K562 (cell line): ENCODE data around the gene ANP32B. TPM values are rescaled to one million over a fixed set of nuclear protein-coding genes. Genes with fewer than 3 reads are reported as not detected.
A peak's percentile ranks its signal among the peaks of the same experiment; 100 is the strongest.
"Not testable (repeated sequence)": the region's sequence is repeated elsewhere in the genome, so short reads cannot be mapped to it uniquely, and the experiment has no call there.

Experiments used
- EP400 ChIP-seq: fragments of 450-650 bp; IDR thresholded peaks from 2 replicates; pipeline ENCODE4 v1.6.1; 2017; ENCODE audit warnings: antibody characterized with exemption, mild to moderate bottlenecking, moderate library complexity
- HDGF ChIP-seq: fragments of 450-650 bp; IDR thresholded peaks from 2 replicates; pipeline ENCODE4 v1.6.1; 2016
- LCOR ChIP-seq: sonication (generic); formaldehyde crosslinking; IDR thresholded peaks from 2 replicates; pipeline ENCODE4 v1.8.0; 2022; ENCODE audit warnings: mild to moderate bottlenecking, missing genetic modification reagents
- MCM7 ChIP-seq, 2 experiments: fragments of 450-650 bp; IDR thresholded peaks; 2 replicates each; pipeline ENCODE4 v1.6.1; 2016 to 2018
- MYNN ChIP-seq, 2 experiments: sonication (generic); formaldehyde crosslinking in 1 of 2; IDR thresholded peaks; 2 replicates each; pipeline versions ENCODE4 v1.5.0 to v1.6.1; 2016 to 2020; ENCODE audit warnings: antibody characterized with exemption in 1 of 2, missing genetic modification reagents in 1 of 2
- TCF7 ChIP-seq: sonication (generic); IDR thresholded peaks from 2 replicates; pipeline ENCODE4 v1.6.1; 2016; ENCODE audit warnings: antibody characterized with exemption, borderline replicate concordance
- TOE1 ChIP-seq, 2 experiments: fragments of 450-650 bp in 1 of 2; sonication (generic) in 1 of 2; formaldehyde crosslinking in 1 of 2; IDR thresholded peaks; 2 replicates each; pipeline versions ENCODE4 v1.7.1 to v1.8.0; 2016 to 2022; ENCODE audit warnings: borderline replicate concordance in 2 of 2, mild to moderate bottlenecking in 2 of 2, antibody characterized with exemption in 1 of 2, inconsistent platforms in 1 of 2, low read depth in 1 of 2, missing genetic modification reagents in 1 of 2, moderate library complexity in 1 of 2
- ZFX ChIP-seq: sonication (generic); formaldehyde crosslinking; IDR thresholded peaks from 2 replicates; pipeline ENCODE4 v1.8.0; 2022; ENCODE audit warnings: mild to moderate bottlenecking, missing genetic modification reagents, moderate library complexity
- ZZZ3 ChIP-seq: fragments of 450-650 bp; IDR thresholded peaks from 2 replicates; pipeline ENCODE4 v1.6.1; 2016; ENCODE audit warnings: antibody characterized with exemption, mild to moderate bottlenecking, moderate library complexity
- polyA plus RNA-seq, 8 experiments: library from polyadenylated mRNA; depleted of rRNA in 4 of 8; stranded (reverse) in 5 of 8; unstranded in 3 of 8; fragments of >200 nt; fragmentation: Nextera tagmentation in 2 of 8; fragmentation: Illumina TruSeq in 1 of 8; extraction: Ambion mirVana in 2 of 8; extraction: Trizol in 1 of 8; gene quantifications; 2 replicates each; pipeline versions ENCODE4 v1.2.1 to v1.2.3, GENCODE V29; 2011 to 2014; ENCODE audit warnings: inconsistent platforms in 1 of 8, missing spikeins in 1 of 8
- total RNA-seq, 7 experiments: library from RNA; depleted of rRNA in 6 of 7; stranded (reverse); fragments of >200 nt in 6 of 7; fragmentation: Illumina TruSeq in 2 of 7; extraction: Trizol in 2 of 7; gene quantifications; 2 replicates each; pipeline versions ENCODE4 v1.2.1 to v1.2.3, GENCODE V29; 2011 to 2021; ENCODE audit warnings: low replicate concordance in 1 of 7
- TF ChIP-seq, protein P1 (sequence below), 2 experiments: fragments of 450-650 bp; IDR thresholded peaks; 2 replicates each; pipeline ENCODE4 v1.6.1; 2016
- TF ChIP-seq, protein P2 (sequence below): fragments of 450-650 bp; IDR thresholded peaks from 2 replicates; pipeline ENCODE4 v1.6.1; 2016; ENCODE audit warnings: borderline replicate concordance
- TF ChIP-seq, protein P3 (sequence below): IDR thresholded peaks from 2 replicates; pipeline ENCODE4 v1.6.1; 2012; ENCODE audit warnings: low read depth, low read length, improper control_type of control experiment, borderline replicate concordance

Gene ANP32B
- total and polyA plus RNA-seq, 9 of the 15 experiments (the other 6 are each of a cell fraction or from before 2014, with no cell fraction given) = 68.9 to 815 (median 141) TPM

DNA sequence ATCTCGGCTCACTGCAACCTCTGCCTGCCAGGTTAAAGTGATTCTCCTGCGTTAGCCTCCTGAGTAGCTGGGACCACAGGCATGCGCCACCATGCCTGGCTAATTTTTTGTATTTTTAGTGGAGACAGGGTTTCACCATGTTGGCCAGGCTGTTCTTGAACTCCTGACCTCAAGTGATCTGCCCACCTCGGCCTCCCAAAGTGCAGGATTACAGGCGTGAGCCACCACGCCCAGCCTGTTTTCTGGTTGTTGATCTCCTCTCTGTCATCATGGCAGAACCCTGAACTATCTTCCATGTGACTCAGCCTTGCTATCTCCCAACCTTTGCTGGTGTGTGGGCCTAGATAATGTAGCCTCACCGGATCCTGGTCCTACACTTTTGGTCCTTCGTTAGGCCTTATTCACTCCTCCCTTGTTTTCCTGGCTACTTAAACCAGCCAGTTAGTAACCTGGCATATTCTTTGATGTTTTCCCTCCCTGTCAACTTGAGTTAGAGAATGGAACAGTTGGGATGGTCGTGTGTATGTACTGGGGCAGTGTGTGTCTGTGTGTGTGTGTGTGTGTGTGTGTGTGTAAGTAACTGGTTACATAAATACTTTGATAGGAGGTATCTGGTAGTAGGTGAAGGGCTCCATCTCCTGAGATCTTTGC, 22.3 kb upstream of the ANP32B start (continued):
- TF ChIP-seq, protein P1, sequence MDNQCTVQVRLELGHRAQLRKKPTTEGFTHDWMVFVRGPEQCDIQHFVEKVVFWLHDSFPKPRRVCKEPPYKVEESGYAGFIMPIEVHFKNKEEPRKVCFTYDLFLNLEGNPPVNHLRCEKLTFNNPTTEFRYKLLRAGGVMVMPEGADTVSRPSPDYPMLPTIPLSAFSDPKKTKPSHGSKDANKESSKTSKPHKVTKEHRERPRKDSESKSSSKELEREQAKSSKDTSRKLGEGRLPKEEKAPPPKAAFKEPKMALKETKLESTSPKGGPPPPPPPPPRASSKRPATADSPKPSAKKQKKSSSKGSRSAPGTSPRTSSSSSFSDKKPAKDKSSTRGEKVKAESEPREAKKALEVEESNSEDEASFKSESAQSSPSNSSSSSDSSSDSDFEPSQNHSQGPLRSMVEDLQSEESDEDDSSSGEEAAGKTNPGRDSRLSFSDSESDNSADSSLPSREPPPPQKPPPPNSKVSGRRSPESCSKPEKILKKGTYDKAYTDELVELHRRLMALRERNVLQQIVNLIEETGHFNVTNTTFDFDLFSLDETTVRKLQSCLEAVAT (IDR thresholded peaks at IDR 0.05) = peak; percentile 88 to 90; a peak in 3 of 4 replicates
- TF ChIP-seq ZZZ3 = peak; percentile 42; the same call in 1 of the 2 replicates
- TF ChIP-seq HDGF = peak; percentile 96; the same call in 1 of the 2 replicates
- peak; percentile 93 for TF ChIP-seq LCOR (CRISPR knock-in tag)
- TF ChIP-seq MCM7 (IDR thresholded peaks at IDR 0.05) = peak in 1 of 2 experiments; percentile 95; a peak in 1 of 4 replicates
- TF ChIP-seq, protein P2, sequence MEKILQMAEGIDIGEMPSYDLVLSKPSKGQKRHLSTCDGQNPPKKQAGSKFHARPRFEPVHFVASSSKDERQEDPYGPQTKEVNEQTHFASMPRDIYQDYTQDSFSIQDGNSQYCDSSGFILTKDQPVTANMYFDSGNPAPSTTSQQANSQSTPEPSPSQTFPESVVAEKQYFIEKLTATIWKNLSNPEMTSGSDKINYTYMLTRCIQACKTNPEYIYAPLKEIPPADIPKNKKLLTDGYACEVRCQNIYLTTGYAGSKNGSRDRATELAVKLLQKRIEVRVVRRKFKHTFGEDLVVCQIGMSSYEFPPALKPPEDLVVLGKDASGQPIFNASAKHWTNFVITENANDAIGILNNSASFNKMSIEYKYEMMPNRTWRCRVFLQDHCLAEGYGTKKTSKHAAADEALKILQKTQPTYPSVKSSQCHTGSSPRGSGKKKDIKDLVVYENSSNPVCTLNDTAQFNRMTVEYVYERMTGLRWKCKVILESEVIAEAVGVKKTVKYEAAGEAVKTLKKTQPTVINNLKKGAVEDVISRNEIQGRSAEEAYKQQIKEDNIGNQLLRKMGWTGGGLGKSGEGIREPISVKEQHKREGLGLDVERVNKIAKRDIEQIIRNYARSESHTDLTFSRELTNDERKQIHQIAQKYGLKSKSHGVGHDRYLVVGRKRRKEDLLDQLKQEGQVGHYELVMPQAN = peak; percentile 70
- peak; percentile 87 for TF ChIP-seq TOE1 (IDR thresholded peaks at IDR 0.05; ENCODE audit: borderline replicate concordance)
- TF ChIP-seq TOE1 (CRISPR knock-in tag; IDR thresholded peaks at IDR 0.05; ENCODE audit: borderline replicate concordance, low read depth); MYNN (CRISPR knock-in tag; IDR thresholded peaks at IDR 0.05): not testable (repeated sequence)
- TF ChIP-seq, protein P3, sequence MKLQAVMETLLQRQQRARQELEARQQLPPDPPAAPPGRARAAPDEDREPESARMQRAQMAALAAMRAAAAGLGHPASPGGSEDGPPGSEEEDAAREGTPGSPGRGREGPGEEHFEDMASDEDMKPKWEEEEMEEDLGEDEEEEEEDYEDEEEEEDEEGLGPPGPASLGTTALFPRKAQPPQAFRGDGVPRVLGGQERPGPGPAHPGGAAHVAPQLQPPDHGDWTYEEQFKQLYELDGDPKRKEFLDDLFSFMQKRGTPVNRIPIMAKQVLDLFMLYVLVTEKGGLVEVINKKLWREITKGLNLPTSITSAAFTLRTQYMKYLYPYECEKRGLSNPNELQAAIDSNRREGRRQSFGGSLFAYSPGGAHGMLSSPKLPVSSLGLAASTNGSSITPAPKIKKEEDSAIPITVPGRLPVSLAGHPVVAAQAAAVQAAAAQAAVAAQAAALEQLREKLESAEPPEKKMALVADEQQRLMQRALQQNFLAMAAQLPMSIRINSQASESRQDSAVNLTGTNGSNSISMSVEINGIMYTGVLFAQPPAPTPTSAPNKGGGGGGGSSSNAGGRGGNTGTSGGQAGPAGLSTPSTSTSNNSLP = peak; percentile 66; the same call in 1 of the 2 replicates
- peak; percentile 92 for TF ChIP-seq TCF7
- TF ChIP-seq ZFX (CRISPR knock-in tag) = peak; percentile 91
- TF ChIP-seq MYNN (IDR thresholded peaks at IDR 0.05) = peak; percentile 87
- peak; percentile 89 for TF ChIP-seq EP400
